ENCODE results near the gene RPRD1B. TPM values are rescaled to one million over a fixed set of nuclear protein-coding genes. Genes with fewer than 3 reads are reported as not detected.

RPRD1B gene
- polyA plus RNA-seq, 1 experiment: 23.7 TPM

DNA sequence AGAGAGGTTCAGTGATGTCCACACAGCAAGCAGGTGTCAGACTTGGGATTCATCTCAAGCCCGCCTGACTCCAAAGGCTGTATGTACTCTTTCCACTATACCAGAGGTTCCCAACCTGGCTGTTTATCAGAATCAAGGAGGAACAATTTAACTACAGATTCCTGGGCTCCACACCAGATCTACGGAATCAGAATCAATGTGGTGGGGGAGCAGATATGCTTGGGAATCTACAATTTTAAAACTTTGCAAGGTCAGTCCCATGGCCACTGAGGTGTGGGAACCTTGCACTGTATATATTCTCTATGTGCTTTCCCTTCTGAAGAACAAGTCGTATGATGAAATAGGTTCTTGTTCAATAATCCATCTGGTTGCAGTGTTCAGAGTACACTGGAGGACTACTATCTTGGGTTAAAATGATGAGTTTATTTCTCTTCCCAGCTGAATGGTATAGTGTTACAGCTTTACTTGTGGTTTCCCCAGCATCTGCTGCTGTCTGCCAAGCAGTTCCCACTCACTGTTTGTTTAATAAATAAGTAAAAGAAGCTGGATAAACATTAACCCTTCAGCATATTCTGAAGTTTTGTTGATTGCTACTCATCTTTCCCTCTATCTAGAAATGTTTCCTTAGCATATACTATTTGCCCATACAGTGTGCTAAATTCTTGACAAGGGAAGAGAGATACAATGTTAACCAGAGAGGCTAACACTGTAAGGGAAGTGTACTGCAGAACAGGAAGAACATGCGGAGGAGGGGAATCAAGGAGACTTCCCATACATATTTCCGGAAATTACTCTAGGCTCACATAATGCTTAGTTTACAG is 10.2 kb upstream of the RPRD1B start:
- ChIA-PET CTCF (interaction anchor here (0.8 to 1.6 kb wide), 3 partner anchors 10 to 31 kb away, joined by 3 to 5 read pairs (median 4); partner anchors contain the start of genes RPRD1B and TTI1), POLR2A (interaction anchor here (0.6 to 1.6 kb wide), 3 partner anchors 22 to 30 kb away, joined by 3 to 8 read pairs (median 4); no protein-coding TSS in a partner anchor)
- H3K4me3 ChIP-seq (ENCODE audit: low read depth, low read length): 0 out of 2 replicates have a peak overlapping the region, but pooled peaks have one; percentile 11
- TF ChIP-seq, protein P1, sequence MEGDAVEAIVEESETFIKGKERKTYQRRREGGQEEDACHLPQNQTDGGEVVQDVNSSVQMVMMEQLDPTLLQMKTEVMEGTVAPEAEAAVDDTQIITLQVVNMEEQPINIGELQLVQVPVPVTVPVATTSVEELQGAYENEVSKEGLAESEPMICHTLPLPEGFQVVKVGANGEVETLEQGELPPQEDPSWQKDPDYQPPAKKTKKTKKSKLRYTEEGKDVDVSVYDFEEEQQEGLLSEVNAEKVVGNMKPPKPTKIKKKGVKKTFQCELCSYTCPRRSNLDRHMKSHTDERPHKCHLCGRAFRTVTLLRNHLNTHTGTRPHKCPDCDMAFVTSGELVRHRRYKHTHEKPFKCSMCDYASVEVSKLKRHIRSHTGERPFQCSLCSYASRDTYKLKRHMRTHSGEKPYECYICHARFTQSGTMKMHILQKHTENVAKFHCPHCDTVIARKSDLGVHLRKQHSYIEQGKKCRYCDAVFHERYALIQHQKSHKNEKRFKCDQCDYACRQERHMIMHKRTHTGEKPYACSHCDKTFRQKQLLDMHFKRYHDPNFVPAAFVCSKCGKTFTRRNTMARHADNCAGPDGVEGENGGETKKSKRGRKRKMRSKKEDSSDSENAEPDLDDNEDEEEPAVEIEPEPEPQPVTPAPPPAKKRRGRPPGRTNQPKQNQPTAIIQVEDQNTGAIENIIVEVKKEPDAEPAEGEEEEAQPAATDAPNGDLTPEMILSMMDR (IDR thresholded peaks at IDR 0.05; ENCODE audit: low read depth, low read length): no peak
- H3K27ac ChIP-seq (ENCODE audit: low read depth, low read length): peak overlapping the region; percentile 97
- peak; percentile 95 for DNase-seq (ENCODE audit: low read depth, low spot score)
- H3K27me3 ChIP-seq (ENCODE audit: control insufficient read depth, insufficient read depth, low read length): no peaks in the 10 kb centered on the region
- H3K9me3 ChIP-seq (ENCODE audit: control insufficient read depth, insufficient read depth, low read length): peaks cover 3% of the 10 kb centered on the region; the same call in 1 of the 2 replicates

DNA sequence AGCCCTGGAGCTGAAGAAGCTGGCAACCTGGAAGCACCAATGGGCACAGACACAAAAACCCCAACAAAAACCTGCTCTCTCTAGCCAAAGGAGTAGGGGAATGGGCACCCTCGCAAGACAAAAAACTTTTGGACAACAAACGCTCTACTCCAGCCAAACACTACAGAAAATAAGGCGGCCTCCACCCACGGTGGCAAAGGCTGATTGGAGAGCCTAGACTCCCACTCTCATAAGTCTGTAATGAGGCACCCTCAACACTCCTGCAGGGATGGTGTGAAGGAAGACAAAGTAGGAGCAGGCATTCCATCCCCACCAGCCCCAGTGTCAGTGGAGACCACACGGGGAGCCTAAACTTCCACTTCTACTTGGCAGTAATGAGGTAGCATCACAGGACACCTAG is 9.1 kb upstream of the RPRD1B start:
- Histone ChIP-seq H3K27ac (ENCODE audit: low read depth, low read length) (peak overlapping the region; percentile 43), H3K4me3 (ENCODE audit: low read depth, low read length) (no peak overlapping the region), H3K9me3 (ENCODE audit: control insufficient read depth, insufficient read depth, low read length) (no peaks in the 10 kb centered on the region), H3K27me3 (ENCODE audit: control insufficient read depth, insufficient read depth, low read length) (no peaks in the 10 kb centered on the region)
- TF ChIP-seq, protein P1 (IDR thresholded peaks at IDR 0.05; ENCODE audit: low read depth, low read length): no peak
- POLR2A ChIA-PET: no interaction called here
- CTCF ChIA-PET: interaction anchor here (1.6 kb wide), 1 partner anchor 32 kb away, joined by 5 read pairs; no protein-coding TSS in a partner anchor
- DNase-seq (ENCODE audit: low read depth, low spot score): no peak

DNA sequence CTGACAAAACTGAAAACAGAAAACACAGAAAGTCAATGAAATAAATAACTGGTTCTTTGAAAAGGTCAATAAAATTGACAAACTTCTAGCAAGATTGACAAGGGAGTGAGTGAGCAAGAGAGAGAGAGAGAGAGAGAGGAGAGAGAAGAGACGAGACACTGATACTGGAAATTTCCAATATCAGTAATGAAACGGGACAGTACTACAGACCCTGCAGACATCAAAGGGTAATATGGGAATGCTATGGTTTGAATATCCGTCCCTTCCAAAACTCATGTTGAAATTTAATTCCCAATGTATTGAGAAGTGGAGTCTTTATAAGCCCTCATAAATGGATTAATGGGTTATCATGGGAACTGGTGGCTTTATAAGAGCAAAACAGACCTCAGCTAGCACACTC is 4.1 kb upstream of the RPRD1B start:
- H3K27me3 ChIP-seq (ENCODE audit: control insufficient read depth, insufficient read depth, low read length): no peaks in the 10 kb centered on the region
- TF ChIP-seq, protein P1 (IDR thresholded peaks at IDR 0.05; ENCODE audit: low read depth, low read length): no peak
- H3K9me3 ChIP-seq (ENCODE audit: control insufficient read depth, insufficient read depth, low read length): no peaks in the 10 kb centered on the region; the same call in 1 of the 2 replicates
- ChIA-PET CTCF (interaction anchor here (0.8 to 1.0 kb wide), 2 partner anchors 16 to 192 kb away, joined by 3 to 4 read pairs; no protein-coding TSS in a partner anchor), POLR2A (no interaction called here)
- H3K27ac ChIP-seq (ENCODE audit: low read depth, low read length): no peak overlapping the region
- no peak overlapping the region for H3K4me3 ChIP-seq (ENCODE audit: low read depth, low read length)
- no peak for DNase-seq (ENCODE audit: low read depth, low spot score)

DNA sequence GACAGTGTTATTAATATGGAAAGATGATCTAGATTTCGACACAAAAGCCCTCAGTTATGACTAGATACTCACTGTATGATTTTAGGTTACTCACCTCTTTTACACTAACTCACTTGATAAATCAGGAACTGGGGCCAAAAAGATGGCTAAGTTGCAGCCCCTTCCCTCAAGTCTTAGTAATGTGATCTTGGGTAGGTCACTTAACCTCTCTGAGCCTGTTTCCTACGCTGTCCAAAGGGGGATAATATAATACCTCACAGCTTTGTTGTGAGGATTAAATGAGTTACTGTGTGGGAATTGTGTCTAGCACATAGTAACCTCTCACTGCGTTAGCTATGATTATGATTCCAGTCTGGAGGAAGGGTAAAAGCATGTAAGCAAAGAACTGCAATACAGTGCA is 1.6 kb upstream of the RPRD1B start:
- Histone ChIP-seq H3K9me3 (ENCODE audit: control insufficient read depth, insufficient read depth, low read length) (no peaks in the 10 kb centered on the region; the same call in 1 of the 2 replicates), H3K27me3 (ENCODE audit: control insufficient read depth, insufficient read depth, low read length) (no peaks in the 10 kb centered on the region), H3K27ac (ENCODE audit: low read depth, low read length) (no peak overlapping the region), H3K4me3 (ENCODE audit: low read depth, low read length) (no peak overlapping the region)
- CTCF ChIA-PET: interaction anchor here (1.0 kb wide), 1 partner anchor 468 kb away, joined by 3 read pairs; no protein-coding TSS in a partner anchor
- TF ChIP-seq, protein P1 (IDR thresholded peaks at IDR 0.05; ENCODE audit: low read depth, low read length): no peak
- no peak for DNase-seq (ENCODE audit: low read depth, low spot score)
- POLR2A ChIA-PET: no interaction called here
